Measurements from ENCODE around the gene MC3R. TPM values are rescaled to one million over a fixed set of nuclear protein-coding genes. Genes with fewer than 3 reads are reported as not detected.

Gene MC3R
- total and polyA plus RNA-seq, 2 of the 4 experiments (the other 2 are of a cell fraction): not detected

- Histone ChIP-seq H2BK5ac (ENCODE audit: low read depth, low read length, poor library complexity, severe bottlenecking) (no peak overlapping the region), H2BK15ac (ENCODE audit: low read depth, low read length) (no peak overlapping the region), H3K4me1 (ENCODE audit: control insufficient read depth, insufficient read depth, low read length) (no peaks in the 10 kb centered on the region), H3K27me3 (ENCODE audit: control insufficient read depth, insufficient read depth, low read length) (no peaks in the 10 kb centered on the region), H4K20me1 (ENCODE audit: insufficient read depth, low read length) (no peaks in the 10 kb centered on the region), H2BK20ac (ENCODE audit: low read depth, low read length) (no peak overlapping the region), H3K14ac (replicated peaks; ENCODE audit: low read depth, low read length) (no peak overlapping the region), H2AFZ (replicated peaks; ENCODE audit: low read length, poor library complexity) (no peak overlapping the region), H3K18ac (ENCODE audit: low read depth, low read length) (no peak overlapping the region), H3K9me1 (ENCODE audit: insufficient read depth, low read length) (no peaks in the 10 kb centered on the region), H3K36me3 (ENCODE audit: control insufficient read depth, insufficient read depth, low read length) (no peaks in the 10 kb centered on the region), H3K9me3 (ENCODE audit: control insufficient read depth, insufficient read depth, low read length) (peaks cover 4% of the 10 kb centered on the region; the same call in 1 of the 2 replicates), H4K5ac (ENCODE audit: low read depth, low read length) (no peak overlapping the region), H3K27ac (ENCODE audit: insufficient read depth, low read length) (no peak overlapping the region), H3K23ac (ENCODE audit: low read depth, low read length) (no peak overlapping the region), H3K9ac (ENCODE audit: low read depth, low read length) (no peak overlapping the region), H2AK5ac (ENCODE audit: low read depth, low read length) (no peak overlapping the region), H3K4ac (ENCODE audit: low read depth, low read length) (no peak overlapping the region), H3K56ac (ENCODE audit: extremely low read depth, insufficient read depth, low read length) (no peak overlapping the region), H3K79me1 (ENCODE audit: low read depth in 1 of 2, low read length in 2 of 2) (no peaks in the 10 kb centered on the region), H3K4me2 (ENCODE audit: low read depth, low read length) (no peak overlapping the region), H2BK120ac (ENCODE audit: low read depth, low read length) (no peak overlapping the region), H4K8ac (ENCODE audit: low read depth in 2 of 2, low read length in 2 of 2) (no peak overlapping the region), H2AK9ac (replicated peaks; ENCODE audit: low read depth, low read length, poor library complexity) (no peak overlapping the region), H4K91ac (ENCODE audit: insufficient read depth, low read depth, low read length) (no peak overlapping the region), H3K4me3 (ENCODE audit: insufficient read depth, low read depth, low read length) (no peak overlapping the region)
- POLR2A ChIA-PET (ENCODE audit: unreplicated experiment): no interaction called here
- intact Hi-C loops (cut with micrococcal nuclease): no loop called here
- ATAC-seq (ENCODE audit: low read depth) (no peak), DNase-seq (no peak)
- TF ChIP-seq RCOR1 (IDR thresholded peaks at IDR 0.05; ENCODE audit: insufficient replicate concordance, low read length) (no peak), MXI1 (IDR thresholded peaks at IDR 0.05; ENCODE audit: borderline replicate concordance, low read depth, low read length) (no peak), CEBPB (IDR thresholded peaks at IDR 0.05; ENCODE audit: low read depth, low read length) (no peak), POLR2A (IDR thresholded peaks at IDR 0.05; ENCODE audit: low read depth, low read length) (no peak), ELK1 (IDR thresholded peaks at IDR 0.05; ENCODE audit: borderline replicate concordance, low read depth, low read length) (no peak), MAFK (IDR thresholded peaks at IDR 0.05; ENCODE audit: low read depth, low read length) (no peak), RAD21 (IDR thresholded peaks at IDR 0.05; ENCODE audit: low read length) (no peak), CTCF (conservative IDR thresholded peaks at IDR 0.05; ENCODE audit: low read depth, low read length) (no peak), FOS (IDR thresholded peaks at IDR 0.05; ENCODE audit: low read depth, low read length) (no peak), BHLHE40 (IDR thresholded peaks at IDR 0.05; ENCODE audit: low read depth, low read length) (no peak), RFX5 (IDR thresholded peaks at IDR 0.05; ENCODE audit: low read depth, low read length) (no peak), MAZ (IDR thresholded peaks at IDR 0.05; ENCODE audit: borderline replicate concordance, low read depth, low read length) (no peak), NFE2L2 (IDR thresholded peaks at IDR 0.05; ENCODE audit: low read depth, low read length) (no peak), SMC3 (IDR thresholded peaks at IDR 0.05; ENCODE audit: low read depth, low read length) (no peak), CHD1 (IDR thresholded peaks at IDR 0.05; ENCODE audit: low read depth, low read length) (no peak)
- CTCF ChIA-PET: no interaction called here
- in situ Hi-C loops (cut with MboI; ENCODE audit: low sequenced_read_pairs): no loop called here
- no TSS peak for BruUV-seq (replicated peaks)
- WGBS, 2 experiments (ENCODE audit: extremely low coverage in 2 of 2, insufficient read length in 1 of 2): no CpG with 5 or more reads among the region's 3 CpGs
- dilution Hi-C loops (cut with HindIII; ENCODE audit: low sequenced_read_pairs, unreplicated experiment): no loop called here
These were observed 20.5 kb upstream of the MC3R start for GRCh38 chr20:56228021-56228420.

All from IMR-90 (cell line).